ENCODE measurements around the gene MKNK1.

Gene MKNK1

GRCh38 chr1:46568461-46568891 lies 35.6 kb downstream of the MKNK1 start:
- DNase-seq (ENCODE audit: low read depth) = no peak
- TF ChIP-seq, protein P1, sequence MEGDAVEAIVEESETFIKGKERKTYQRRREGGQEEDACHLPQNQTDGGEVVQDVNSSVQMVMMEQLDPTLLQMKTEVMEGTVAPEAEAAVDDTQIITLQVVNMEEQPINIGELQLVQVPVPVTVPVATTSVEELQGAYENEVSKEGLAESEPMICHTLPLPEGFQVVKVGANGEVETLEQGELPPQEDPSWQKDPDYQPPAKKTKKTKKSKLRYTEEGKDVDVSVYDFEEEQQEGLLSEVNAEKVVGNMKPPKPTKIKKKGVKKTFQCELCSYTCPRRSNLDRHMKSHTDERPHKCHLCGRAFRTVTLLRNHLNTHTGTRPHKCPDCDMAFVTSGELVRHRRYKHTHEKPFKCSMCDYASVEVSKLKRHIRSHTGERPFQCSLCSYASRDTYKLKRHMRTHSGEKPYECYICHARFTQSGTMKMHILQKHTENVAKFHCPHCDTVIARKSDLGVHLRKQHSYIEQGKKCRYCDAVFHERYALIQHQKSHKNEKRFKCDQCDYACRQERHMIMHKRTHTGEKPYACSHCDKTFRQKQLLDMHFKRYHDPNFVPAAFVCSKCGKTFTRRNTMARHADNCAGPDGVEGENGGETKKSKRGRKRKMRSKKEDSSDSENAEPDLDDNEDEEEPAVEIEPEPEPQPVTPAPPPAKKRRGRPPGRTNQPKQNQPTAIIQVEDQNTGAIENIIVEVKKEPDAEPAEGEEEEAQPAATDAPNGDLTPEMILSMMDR (IDR thresholded peaks at IDR 0.05; ENCODE audit: control insufficient read depth, insufficient read depth, low read depth, low read length, missing control alignments) = no peak
- no peak overlapping the region for H3K4me3 ChIP-seq (ENCODE audit: control insufficient read depth, low read depth, low read length)

GRCh38 chr1:46563341-46563740 lies 40.7 kb downstream of the MKNK1 start:
- no peak for DNase-seq (ENCODE audit: low read depth)
- no peak overlapping the region for H3K4me3 ChIP-seq (ENCODE audit: control insufficient read depth, low read depth, low read length)
- TF ChIP-seq, protein P1 (IDR thresholded peaks at IDR 0.05; ENCODE audit: control insufficient read depth, insufficient read depth, low read depth, low read length, missing control alignments) = no peak

DNA sequence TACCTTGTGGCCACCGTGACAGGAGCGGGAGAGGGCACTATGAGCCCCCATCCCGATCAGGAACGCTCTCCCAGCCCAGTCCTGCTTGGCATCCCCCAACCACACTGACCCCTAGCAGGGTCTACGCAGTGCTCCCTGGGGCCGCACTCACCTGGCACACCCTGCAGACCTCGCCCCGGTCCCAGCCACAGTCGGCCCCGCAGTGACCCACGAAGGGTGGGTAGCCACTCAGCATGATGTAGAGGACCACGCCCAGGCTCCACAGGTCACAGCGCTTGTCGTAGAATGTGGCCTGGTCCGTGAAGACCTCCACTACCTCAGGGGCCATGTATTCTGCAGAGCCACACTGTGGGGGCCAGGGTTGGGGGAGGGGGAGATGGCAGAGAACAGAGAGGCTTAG lies 41.6 kb downstream of the MKNK1 start:
- TF ChIP-seq, protein P1 (IDR thresholded peaks at IDR 0.05; ENCODE audit: control insufficient read depth, insufficient read depth, low read depth, low read length, missing control alignments) = no peak
- no peak for DNase-seq (ENCODE audit: low read depth)
- no peak overlapping the region for H3K4me3 ChIP-seq (ENCODE audit: control insufficient read depth, low read depth, low read length)

DNA sequence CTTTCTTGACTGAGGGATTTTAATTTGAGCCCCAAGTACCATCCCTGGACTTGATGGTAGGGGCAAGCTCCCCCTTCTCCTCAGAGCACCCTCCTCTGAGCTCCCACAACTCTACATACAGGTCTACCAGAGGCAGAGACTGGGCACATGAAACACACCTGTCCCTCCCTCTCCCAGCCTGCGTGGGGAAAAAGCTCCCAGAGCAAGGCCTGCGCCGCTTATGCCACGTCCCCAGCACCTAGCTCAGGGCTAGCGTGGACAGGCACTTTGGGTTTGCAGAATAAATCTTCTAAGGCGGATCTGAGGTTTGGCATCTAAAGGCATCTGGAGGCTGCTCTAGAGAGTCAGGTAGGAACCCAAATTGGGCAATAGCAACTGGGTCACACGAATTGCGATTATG lies 45.1 kb downstream of the MKNK1 start:
- no peak overlapping the region for H3K4me3 ChIP-seq (ENCODE audit: control insufficient read depth, low read depth, low read length)
- TF ChIP-seq, protein P1 (IDR thresholded peaks at IDR 0.05; ENCODE audit: control insufficient read depth, insufficient read depth, low read depth, low read length, missing control alignments) = no peak
- DNase-seq (ENCODE audit: low read depth) = no peak

GRCh38 chr1:46558141-46558963 lies 45.7 kb downstream of the MKNK1 start:
- no peak overlapping the region for H3K4me3 ChIP-seq (ENCODE audit: control insufficient read depth, low read depth, low read length)
- no peak for DNase-seq (ENCODE audit: low read depth)
- TF ChIP-seq, protein P1 (IDR thresholded peaks at IDR 0.05; ENCODE audit: control insufficient read depth, insufficient read depth, low read depth, low read length, missing control alignments) = no peak

DNA sequence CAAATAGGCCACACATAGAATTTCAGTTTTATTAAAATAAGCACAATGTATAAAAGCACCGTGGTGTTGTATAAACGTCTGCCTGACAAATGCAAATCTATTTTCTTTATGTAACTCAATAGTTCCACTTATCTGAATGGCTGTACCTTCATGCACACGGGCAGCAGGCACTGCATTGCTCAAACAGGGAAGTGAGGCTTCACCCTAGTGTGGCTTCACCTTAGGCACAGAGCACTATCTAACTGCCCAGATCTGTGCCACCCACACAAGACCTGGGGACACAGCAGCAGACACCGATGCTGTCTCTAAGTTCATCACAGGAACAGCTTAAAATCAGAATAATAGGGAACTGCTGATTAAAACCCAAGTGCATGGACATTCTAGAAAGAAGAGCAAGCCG lies 46.7 kb downstream of the MKNK1 start:
- no peak for DNase-seq (ENCODE audit: low read depth)
- H3K4me3 ChIP-seq (ENCODE audit: control insufficient read depth, low read depth, low read length) = no peak overlapping the region
- TF ChIP-seq, protein P1 (IDR thresholded peaks at IDR 0.05; ENCODE audit: control insufficient read depth, insufficient read depth, low read depth, low read length, missing control alignments) = no peak

Measured in AG09309 (cell line).